HG03354 (cell line): ENCODE measurements around the gene AKT1S1.

Experiments used
- ATAC-seq: cut with Tn5 transposase; IDR thresholded peaks from one replicate; pipeline ENCODE4 v1.9.1; 2021; ENCODE audit warnings: mild to moderate bottlenecking; ENCODE audit not compliant: unreplicated experiment, poor library complexity, severe bottlenecking

The AKT1S1 gene

GRCh38 chr19:49858088-49858985, 18.8 kb downstream of the AKT1S1 start:
- no peak for ATAC-seq

- ATAC-seq: no peak
These were observed 19.4 kb downstream of the AKT1S1 start for GRCh38 chr19:49857838-49858087.

DNA sequence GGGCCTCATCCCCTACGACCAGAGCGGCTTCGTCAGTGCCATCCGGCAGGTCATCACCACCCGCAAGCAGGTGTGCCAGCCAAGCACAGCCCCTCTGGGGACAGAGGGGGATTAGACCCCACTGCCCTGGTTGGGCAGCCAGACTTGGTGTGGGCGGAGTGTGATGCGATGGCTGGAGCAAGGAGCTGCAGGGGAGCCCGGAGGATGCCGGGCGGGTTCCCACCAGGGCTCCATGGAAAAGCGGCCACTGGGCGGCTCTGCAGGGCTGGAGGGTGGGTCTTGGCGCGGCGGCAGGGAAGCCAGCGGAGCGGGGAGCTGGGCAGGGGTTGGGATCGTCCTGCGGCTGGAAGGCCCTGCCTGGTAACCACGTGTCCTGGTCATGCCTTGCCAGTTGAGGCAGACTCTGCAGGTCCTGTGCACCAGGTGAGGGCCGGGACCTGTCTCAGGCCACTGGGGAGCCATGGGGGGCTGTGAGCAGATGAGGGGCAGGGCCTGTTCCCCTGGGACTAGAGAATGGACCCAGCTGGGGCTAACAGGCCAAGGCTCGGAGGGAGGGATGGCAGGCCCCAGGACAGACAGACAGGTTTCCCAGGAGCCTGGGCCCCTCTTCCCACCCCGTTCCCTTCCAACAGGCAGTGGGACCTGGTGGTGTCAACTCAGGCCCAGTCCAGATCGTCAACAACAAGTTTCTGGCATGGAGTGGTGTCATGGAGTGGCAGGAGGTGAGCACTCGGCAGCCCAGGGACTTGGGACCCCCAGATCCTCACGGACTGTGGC, 19.9 kb downstream of the AKT1S1 start:
- ATAC-seq: no peak

DNA sequence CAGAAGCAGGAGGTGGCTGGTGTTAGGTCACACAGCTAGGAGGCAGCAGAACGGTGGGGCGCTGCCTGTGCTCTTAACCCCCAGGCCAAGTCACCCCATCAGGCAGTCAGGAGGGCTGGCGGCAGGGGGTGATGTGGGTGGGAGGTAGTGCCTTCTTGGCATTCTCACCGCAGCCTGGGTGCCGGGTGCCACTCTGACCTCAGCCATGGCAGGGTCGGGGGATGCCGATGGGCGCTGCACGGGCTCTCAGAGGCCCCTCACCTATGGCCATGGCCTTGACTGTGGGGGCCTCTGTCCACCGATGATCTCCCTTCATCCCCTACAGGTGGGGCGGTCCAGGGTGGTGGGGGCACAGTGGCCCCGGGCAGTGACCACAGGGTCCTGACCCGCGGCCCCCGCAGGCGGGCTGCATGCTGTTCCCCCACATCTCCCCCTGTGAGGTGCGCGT, 20.6 kb downstream of the AKT1S1 start:
- ATAC-seq: no peak

- ATAC-seq: no peak
These were observed 21.2 kb downstream of the AKT1S1 start for GRCh38 chr19:49855676-49856573.

GRCh38 chr19:49855277-49855675, 21.9 kb downstream of the AKT1S1 start:
- ATAC-seq: no peak

DNA sequence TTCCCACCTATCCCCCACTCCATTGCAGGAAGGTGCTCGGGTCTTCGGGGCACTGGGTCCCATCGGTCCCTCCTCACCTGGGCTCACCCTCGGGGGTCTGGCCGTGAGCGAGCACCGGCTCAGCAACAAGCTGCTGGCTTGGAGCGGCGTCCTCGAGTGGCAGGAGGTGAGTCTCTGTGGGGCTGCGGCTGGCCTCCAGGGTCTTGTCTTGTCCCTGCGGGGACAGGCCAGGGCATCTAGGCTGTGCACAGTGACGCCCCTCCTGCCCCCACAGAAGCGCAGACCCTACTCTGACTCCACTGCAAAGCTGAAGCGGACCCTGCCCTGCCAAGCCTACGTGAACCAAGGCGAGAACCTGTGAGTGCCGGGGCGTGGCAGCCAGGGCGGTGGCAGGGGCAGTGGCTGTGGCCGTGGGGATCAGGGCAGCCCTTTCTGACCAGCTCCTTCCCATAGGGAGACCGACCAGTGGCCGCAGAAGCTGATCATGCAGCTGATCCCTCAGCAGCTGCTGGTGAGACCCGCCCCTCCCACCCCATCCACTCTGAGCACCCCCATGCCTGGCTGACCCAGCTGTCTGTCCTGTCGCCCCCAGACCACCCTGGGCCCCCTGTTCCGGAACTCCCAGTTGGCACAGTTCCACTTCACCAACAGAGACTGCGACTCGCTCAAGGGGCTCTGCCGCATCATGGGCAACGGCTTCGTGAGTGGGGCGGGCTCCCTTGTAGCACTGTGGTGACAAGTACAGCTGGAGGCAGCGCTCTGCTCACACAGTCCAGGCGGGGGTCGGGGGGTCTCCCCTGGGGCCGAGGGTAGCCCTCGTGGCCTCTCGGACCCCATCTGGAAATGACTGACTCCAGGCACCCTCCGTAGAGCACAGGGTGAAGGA, 22.5 kb downstream of the AKT1S1 start:
- no peak for ATAC-seq

GRCh38 chr19:49853852-49854377, 23.2 kb downstream of the AKT1S1 start:
- ATAC-seq: no peak

DNA sequence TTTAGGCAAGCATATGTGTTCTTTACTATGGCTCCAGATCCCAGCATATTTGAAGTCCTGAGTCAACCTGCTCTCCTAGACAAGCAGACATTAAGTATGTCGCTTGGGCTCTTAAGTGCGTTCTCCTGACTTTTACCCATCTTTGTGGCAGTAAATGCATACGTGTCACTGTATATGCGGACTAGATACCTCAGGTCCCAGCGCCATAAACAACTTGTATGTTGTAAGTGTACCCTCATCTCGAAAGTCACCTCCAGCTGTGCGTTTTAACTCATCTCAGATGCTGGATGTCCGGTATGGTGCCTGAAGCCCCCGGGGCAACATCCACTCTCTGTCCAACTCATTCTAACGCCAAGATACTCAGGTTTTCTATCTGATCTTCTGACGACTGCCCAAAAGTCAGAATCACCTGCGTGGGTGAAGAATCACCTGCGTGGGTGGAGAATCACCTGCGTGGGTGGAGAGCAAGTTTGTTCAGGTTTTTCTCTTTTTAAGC, 24.5 kb downstream of the AKT1S1 start:
- no peak for ATAC-seq

DNA sequence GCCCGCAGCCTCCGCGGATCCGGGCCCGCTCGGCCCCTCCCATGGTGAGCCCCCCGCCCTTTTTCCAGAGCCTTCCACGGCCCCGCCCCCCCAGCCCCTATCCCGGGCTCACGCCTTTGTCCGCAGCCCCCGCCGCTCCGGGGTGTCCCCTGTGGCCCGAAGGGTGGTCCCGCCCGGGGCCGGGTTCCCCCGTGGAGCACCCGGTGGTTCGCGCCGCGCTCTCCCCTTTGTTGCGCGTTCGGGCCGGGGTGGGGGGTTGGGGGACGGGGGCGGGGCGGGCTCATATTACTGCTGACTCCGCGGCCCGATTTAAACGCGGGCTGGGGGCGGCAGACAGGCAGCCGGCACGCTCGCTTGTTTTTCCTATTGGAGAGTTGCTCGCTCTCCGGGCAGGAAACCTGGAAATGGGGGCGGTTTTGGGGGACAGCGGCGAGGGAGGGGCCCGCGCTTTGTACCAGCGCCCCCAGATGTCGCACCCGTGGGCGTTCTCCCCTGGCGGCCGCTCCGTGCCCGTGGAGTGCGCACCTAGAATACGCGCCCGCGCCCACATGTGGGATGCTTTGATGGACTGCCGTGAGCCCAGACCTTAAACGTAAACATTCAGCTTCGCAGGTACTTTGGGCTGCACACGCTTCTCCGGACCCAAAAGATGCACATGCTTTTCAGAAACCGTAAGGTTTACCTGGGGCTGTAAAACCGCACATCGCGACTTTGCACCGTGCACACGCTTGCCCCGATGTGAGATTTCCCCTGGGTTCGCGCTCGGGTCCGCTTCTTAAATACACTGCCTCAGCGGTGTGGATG, 25.5 kb downstream of the AKT1S1 start:
- peak; percentile 13 for ATAC-seq

DNA sequence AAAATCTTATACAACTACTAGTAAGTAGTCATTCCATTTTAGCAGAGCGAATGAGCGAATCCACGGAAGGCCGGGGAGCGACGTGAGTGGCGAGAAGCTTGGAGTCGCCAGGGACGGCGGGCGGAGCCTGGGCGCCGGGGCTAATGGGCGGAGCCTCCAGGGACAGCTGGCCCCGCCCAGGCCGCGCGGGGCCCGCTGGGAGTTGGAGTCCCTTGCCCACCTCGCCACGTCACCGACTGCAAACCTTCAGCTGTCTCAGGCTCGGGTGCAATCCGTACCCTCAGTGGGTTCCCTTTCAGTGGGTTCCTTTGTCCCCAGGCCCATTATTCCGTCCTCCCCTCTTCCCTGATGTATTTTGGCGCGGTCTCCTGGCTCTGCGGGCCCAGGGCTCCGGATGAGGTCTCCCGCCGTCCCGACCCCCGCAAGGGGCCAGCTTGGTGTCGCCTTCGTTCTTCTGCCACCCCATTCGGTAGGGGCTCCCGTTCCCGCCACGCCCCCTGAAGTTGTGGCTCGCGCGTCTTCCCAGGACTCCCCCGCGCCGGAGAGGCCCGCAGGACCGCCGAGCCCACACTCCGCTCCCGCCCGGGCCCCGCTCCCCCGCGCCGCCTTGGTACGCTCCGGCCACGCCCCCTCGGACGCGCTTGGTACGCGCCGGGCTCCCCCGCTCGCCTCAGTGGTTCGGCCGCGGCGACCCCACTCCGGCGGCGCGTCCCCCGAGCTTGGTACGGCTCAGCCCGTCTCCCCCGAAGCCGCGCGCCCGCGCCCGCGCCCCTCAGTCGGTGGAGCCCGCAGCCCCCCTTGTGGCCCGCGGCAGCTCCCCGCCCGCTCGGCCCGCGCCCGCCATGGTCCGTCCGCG, 26.4 kb downstream of the AKT1S1 start, which contains the start of gene PTOV1:
Gene PTOV1 (plus strand): TSS at position 673 of the 856 bp plus-strand sequence.
- ATAC-seq: peak; percentile 78

GRCh38 chr19:49850221-49850486, 27.0 kb downstream of the AKT1S1 start:
- no peak for ATAC-seq

DNA sequence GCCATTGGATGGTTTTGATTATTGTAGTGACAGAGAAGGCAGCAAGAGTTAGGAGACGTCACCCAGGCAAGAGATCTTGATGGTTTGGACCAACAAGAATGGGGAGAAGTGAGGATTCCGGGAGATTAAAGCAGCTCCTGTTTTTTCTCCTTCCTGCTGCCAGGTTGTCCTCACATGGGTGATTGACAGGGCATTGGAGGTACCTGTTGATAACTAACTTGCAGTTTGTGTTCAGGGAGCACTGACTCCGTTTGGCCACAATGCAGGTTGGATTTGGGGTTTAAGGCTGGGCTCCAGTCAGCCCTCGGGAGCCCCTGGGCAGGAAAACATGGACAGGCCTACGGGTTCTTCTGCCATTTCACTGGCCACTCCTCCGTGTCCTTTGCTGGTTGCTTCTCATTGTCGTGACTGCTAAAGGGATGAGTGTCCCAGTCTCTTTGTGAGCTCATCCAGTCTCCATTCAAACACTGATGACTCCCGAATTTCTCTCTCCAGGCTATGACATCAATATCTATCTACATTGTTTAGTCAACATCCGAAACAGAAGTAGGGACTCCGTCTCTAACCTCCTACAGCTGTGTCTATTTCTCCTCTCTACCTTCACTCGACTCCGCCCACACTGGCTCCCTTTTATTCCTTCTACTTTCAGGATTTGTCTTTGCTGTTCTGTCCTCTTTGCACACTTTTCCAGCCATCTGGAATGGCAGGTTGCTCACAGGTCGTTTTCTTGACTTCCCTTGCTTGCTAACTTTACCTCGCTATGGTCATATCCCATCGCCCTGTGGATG, 27.5 kb downstream of the AKT1S1 start:
- ATAC-seq: no peak

- no peak for ATAC-seq
These were observed 28.2 kb downstream of the AKT1S1 start for GRCh38 chr19:49848938-49849337.

GRCh38 chr19:49847731-49848696, 29.1 kb downstream of the AKT1S1 start:
- no peak for ATAC-seq
